ENCODE measurements around the gene CHCHD3.

DNA sequence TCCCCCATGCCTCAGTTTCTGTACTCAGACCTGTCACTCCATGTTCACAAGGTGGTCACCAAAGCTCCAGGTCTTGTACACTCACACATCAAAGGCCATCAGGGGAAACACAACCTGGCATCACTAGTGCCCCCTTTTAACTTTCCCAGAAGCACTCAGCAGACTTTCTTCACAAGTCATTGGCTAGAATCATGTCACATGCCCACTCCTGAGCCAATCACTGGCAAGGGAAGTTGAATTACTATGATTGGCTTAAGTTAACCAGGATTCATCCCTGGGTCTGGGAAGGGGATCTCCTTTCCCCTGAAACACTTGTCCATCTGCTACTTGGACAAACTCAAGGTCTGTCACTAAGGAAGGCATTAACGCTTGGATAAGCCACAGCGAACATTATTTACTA, 311.8 kb downstream of the CHCHD3 start:
- no peak for TF ChIP-seq ZNF274 (IDR thresholded peaks at IDR 0.05; ENCODE audit: low read depth, low read length)
- TF ChIP-seq SUZ12 (IDR thresholded peaks at IDR 0.05; ENCODE audit: extremely low read depth, insufficient read depth, insufficient read length) = no peak
- no peak for TF ChIP-seq YY1 (IDR thresholded peaks at IDR 0.05; ENCODE audit: insufficient read depth, insufficient read length)

All from NT2/D1 (cell line).